D341Med (cell line): Measurements from ENCODE around the gene CDKL5.
"Not testable (repeated sequence)": the region's sequence is repeated elsewhere in the genome, so short reads cannot be mapped to it uniquely, and the experiment has no call there.

Experiments used
- DNase-seq: peaks from one replicate; pipeline ENCODE4 v3.0.0; 2012; ENCODE audit warnings: low spot score

The CDKL5 gene

DNA sequence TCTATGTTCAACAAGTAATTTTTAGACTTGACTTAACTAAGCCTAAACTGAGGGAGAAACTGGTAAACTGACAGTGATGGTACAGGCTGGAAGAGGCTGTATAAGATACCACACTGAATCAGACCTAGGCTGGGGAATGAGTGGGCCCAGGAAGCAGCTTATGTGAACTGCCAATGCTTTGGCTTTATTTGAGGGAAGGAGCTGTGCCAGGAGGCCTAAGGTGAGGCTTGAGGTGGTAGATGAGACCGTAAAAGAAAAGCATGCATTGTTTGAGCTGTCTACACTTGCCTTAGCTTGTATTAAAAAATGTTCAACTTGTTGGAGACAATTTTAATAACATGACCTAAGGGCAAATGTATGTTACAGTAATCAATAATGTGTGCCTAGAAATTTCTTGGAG lies 150.3 kb downstream of the CDKL5 start:
- DNase-seq, result no peak

DNA sequence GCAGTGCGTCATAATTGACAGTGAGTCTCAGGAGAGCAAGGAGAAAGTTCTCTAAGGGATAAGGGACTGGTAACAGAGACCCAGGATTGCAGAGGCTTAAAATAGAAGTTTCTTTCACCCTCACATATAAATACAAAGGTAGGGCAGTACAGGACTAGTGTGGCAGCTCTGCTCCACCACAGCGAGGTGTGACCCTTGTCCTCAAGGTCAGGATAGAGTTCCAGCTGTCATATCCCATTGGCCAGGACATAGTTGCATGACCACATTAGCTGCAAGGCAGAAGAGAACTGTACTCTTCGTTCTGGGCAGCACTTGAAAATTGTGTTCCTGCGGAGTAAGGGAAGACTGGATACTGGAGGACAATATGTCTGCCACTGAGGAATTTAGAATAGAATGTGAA lies 152.0 kb downstream of the CDKL5 start:
- DNase-seq, result no peak

DNA sequence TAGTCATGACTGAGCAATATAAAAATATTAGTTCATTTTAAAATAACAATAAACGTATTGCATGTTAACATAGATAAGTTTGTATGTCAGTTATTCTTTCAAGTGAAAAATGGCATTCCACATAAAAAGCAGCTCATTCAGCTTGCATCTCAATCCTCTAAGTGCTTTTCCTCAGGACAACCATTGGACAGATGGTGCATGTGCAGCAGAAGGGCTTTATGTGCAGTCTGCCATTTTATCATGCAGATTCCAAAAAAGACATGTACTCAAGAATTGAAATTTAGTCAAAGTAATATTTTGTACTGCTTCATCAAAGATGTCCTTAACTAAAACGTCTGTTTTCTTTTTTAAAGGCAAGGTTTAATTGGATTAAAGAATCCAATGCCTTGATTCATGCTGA lies 153.1 kb downstream of the CDKL5 start:
- no peak for DNase-seq

- DNase-seq, result no peak
Measured at GRCh38 chrX:18579495-18579894, 154.1 kb downstream of the CDKL5 start.

GRCh38 chrX:18582910-18583493 lies 157.6 kb downstream of the CDKL5 start:
- DNase-seq, result no peak

- not testable (repeated sequence) for DNase-seq
Measured at GRCh38 chrX:18589292-18589691, 163.9 kb downstream of the CDKL5 start.

DNA sequence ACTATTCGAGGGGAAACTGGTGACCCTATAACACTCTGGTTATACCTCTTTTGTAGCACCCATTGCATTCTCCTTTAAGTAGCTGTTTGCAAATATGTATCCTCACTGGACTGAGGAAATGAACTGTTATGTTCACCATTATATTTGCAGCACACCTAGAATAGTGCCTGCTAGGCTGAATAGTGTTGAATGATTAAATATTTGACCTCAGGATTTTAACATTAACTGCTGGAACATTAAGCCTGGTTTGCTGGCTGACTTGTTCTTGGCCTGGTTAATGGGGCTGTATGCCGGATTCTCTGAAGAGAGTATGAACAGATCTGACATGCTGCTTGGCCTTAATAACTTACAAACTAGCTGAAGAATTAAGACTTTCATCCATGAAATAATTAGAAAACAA lies 166.4 kb downstream of the CDKL5 start:
- no peak for DNase-seq

DNA sequence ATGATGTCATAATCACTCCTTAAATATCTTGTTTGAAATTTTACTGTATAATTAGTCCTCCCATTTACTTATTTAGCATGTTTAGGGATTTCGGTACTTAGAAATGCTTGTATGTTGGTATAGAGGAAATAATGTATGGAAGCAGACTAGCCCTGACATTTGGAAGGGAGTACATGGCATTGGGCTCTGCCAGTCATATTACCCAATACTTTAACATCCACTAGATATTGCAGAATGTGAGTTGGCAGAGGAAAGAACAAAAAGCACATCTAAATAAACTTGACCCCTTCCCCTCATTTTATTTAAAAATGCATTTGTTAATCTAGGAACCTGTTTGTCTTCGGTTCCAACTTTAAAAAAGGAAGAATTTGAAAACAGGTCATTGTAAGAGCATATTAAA lies 168.7 kb downstream of the CDKL5 start:
- no peak for DNase-seq

- DNase-seq, result no peak
Measured at GRCh38 chrX:18596096-18596495, 170.7 kb downstream of the CDKL5 start.

GRCh38 chrX:18598413-18598812 lies 173.0 kb downstream of the CDKL5 start:
- no peak for DNase-seq

GRCh38 chrX:18607966-18608365 lies 182.6 kb downstream of the CDKL5 start:
- no peak for DNase-seq

- no peak for DNase-seq
Measured at GRCh38 chrX:18613930-18614639, 188.7 kb downstream of the CDKL5 start.

GRCh38 chrX:18616688-18617406 lies 191.4 kb downstream of the CDKL5 start:
- DNase-seq, result no peak

GRCh38 chrX:18617407-18617750 lies 192.0 kb downstream of the CDKL5 start:
- DNase-seq, result no peak

DNA sequence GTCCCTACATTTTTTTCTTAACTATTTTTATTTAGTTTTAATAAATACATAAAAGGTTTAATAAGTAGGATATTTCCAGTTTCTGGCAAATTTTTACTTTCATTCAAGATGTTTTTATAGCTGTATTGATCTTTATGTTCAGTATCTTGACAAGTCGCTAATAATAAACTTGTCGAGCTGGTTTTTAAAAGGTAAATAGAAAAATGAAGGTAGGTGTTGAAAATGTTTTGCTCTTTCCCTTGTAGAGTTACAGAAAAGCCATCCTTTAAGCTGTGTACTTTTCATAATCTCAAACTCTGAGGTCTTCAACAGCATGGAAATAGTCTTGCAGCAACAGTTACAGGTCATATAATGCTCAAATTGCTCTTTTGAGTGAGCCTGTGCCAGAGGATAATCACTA lies 193.9 kb downstream of the CDKL5 start:
- DNase-seq, result no peak

- no peak for DNase-seq
Measured at GRCh38 chrX:18620349-18620748, 194.9 kb downstream of the CDKL5 start.

GRCh38 chrX:18624599-18624998 lies 199.2 kb downstream of the CDKL5 start:
- DNase-seq, result no peak

DNA sequence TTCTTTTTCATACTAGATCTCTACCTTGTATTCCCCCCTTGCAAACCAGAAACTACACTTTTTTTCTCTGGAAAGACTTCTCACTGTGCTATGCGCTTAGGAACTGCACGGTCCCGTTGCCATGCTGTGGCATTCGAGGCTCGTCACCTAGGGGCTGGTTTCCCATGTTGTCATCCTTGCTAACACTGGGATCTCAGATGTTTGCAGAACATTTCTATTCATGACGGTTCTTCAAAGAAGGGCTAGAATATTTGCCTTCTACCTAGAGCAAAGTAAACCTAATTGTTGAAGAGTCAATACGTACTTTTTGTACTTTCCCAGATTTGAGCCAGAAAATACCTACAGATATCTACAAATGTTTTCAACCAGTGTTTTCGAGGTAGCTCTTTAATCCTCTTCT lies 205.5 kb downstream of the CDKL5 start:
- DNase-seq, result no peak

DNA sequence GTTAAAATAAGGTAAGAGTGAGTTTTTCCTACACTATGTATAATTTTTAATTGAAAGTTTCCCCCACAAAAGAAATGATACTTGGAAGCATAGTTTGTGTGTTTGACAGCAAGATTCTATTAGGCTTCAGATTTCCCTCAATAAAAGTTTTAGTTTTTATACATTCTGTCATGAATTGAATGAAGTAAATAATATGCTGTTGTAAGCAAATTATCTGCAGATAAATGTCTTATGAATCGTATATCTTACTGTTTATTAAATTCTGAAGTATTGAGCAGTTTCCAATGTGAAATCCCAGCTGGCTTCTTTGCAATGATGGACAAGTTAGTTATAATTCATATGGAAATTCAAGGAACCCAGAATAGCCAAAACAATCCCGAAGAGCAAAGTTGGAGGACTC lies 213.0 kb downstream of the CDKL5 start:
- DNase-seq, result no peak

DNA sequence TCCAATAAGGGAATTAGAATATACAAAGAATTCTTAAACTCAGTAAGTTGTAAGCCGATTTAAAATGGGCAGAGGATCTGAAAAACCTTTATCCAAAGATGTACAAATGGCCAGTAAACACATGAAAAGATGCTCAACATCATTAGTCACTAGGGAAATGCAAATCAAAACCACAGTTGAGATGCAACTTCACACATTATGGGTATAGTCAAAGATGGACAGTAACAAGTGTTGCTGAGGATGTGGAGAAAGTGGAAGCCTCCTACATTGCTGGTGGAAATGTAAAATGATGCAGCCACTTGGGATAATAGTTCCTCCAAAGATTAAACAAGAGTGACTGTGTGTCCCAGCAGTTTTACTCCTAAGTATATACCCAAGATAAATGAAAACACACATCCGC lies 213.9 kb downstream of the CDKL5 start:
- DNase-seq, result no peak

DNA sequence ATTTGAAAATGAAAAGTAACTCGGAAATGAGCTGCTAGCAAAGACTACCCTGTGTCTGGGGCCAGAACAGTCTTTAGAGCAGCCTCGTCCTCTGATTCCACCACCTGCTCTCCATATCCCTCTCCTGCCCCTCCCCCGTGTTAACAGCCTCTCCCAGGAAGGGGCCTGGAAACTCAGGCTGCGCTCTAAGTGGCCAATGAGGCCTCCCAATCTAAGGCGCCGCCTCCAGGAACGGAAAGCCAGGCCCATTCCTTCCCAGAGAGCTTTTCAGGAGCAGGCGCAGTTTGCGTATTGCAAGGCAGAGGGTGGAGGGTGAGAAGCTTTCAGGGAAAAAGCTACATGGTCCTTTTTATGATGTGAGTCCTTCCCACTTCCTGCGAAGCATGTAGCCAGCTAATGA lies 215.3 kb downstream of the CDKL5 start:
- DNase-seq, result no peak

- no peak for DNase-seq
Measured at GRCh38 chrX:18643243-18643642, 217.8 kb downstream of the CDKL5 start.

- DNase-seq, result no peak
Measured at GRCh38 chrX:18643853-18644252, 218.4 kb downstream of the CDKL5 start.

DNA sequence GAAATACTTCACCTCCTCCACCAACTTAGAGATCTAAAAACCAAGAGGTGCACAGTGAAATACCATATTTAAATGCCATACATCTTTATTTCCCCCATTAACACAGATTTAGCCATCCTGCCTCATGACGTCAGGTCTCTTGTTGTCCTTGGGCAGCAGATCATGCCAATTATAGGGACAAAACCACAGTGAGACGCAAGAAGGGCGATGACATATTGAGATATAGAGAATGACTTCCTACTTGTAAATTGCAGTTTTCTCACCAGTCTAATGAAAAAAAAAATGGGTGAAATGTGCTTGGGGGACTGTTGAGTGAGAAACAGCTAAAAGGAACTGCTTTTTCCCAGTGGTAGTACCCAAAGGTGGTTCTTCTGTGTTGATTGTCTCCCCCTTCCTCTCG lies 222.2 kb downstream of the CDKL5 start:
- no peak for DNase-seq
